Activated CD8-positive, alpha-beta memory T cell treated with anti-CD3 and anti-CD28 coated beads, Interleukin-2, amount 50 U/mL, for 24 hours (primary cell): ENCODE measurements around the gene COG1.

Source experiments
- DNase-seq: peaks from one replicate; pipeline ENCODE4 v3.0.0-alpha.2; 2020; ENCODE audit errors: extremely low read depth

Gene COG1

GRCh38 chr17:73228748-73229236 lies 35.9 kb downstream of the COG1 start:
- no peak for DNase-seq

- DNase-seq, result no peak
Observed at GRCh38 chr17:73230088-73230487, 37.2 kb downstream of the COG1 start.

GRCh38 chr17:73231395-73231794 lies 38.5 kb downstream of the COG1 start:
- no peak for DNase-seq

GRCh38 chr17:73231841-73232586 lies 39.2 kb downstream of the COG1 start:
- DNase-seq, result peak; percentile 94

GRCh38 chr17:73232587-73233373 lies 39.9 kb downstream of the COG1 start:
- no peak for DNase-seq

- no peak for DNase-seq
Observed at GRCh38 chr17:73234736-73235135, 41.9 kb downstream of the COG1 start.

- no peak for DNase-seq
Observed at GRCh38 chr17:73237714-73238113, 44.9 kb downstream of the COG1 start.

- DNase-seq, result no peak
Observed at GRCh38 chr17:73240561-73240960, 47.7 kb downstream of the COG1 start.

GRCh38 chr17:73247726-73248125 lies 54.9 kb downstream of the COG1 start:
- no peak for DNase-seq

GRCh38 chr17:73248532-73248931 lies 55.7 kb downstream of the COG1 start:
- no peak for DNase-seq

- DNase-seq, result no peak
Observed at GRCh38 chr17:73249700-73250099, 56.8 kb downstream of the COG1 start.

- no peak for DNase-seq
Observed at GRCh38 chr17:73250851-73251640, 58.2 kb downstream of the COG1 start.

GRCh38 chr17:73251871-73252270 lies 59.0 kb downstream of the COG1 start:
- DNase-seq, result no peak

- DNase-seq, result no peak
Observed at GRCh38 chr17:73255671-73256181, 62.9 kb downstream of the COG1 start.

GRCh38 chr17:73256220-73256619 lies 63.4 kb downstream of the COG1 start:
- DNase-seq, result no peak

GRCh38 chr17:73257516-73257915 lies 64.7 kb downstream of the COG1 start:
- DNase-seq, result no peak
